ENCODE measurements around the gene EGFL7. TPM values are rescaled to one million over a fixed set of nuclear protein-coding genes. Genes with fewer than 3 reads are reported as not detected.

The EGFL7 gene
- total RNA-seq, 5 donors from 2014 or later (not counting 1 experiment from before 2014, with no cell fraction given) = 0.43 to 1.9 (median 1.1) TPM

DNA sequence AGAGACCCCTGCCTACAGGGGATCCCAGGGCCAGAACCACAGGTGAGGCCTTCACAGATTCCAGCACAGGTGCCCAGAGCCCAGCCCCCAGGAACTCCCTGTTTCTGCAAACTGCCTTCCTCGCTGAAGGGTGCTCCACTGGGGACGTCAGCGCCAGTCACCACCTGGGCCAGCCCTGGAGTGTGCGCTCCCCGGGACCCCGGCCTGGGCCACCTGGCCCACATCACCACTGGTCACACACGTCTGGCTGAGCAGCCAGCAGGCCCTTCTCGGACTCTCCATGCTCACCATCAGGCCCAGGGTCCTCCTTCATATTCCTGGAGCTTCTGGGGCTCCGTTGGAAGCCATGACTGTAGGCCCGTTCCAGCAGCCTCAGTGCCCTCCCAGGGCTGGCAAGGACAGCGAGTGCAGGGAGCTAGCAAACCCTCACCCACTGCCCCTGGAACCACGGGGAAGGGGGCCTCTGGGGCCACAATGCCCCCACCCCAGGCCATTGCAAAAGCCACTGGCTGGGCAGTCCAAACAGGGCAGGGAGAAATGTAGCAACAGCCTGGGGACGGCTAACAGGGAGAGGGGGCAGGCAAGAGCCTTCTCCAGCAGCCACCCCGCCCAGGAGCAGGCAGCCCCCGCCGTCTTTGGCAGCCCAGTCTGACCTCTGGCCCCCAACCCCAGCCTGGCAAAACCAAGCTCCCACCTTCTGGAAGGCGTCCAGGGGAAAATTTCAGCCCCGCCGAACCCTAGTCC, 23.2 kb downstream of the EGFL7 start:
- 80% methylated on average over 13 of the region's 19 CpGs for WGBS (ENCODE audit: insufficient coverage)
- no peaks in the 10 kb centered on the region for H3K36me3 ChIP-seq (ENCODE audit: control insufficient read depth in 2 of 2, extremely low read depth in 1 of 2, insufficient read depth in 1 of 2, low read length in 1 of 2)
- DNase-seq (no peak), ATAC-seq (replicated peaks in 1 of 4) (no peak)
- no peak overlapping the region for H3K27ac ChIP-seq (ENCODE audit: low read length)
- H3K4me3 ChIP-seq (ENCODE audit: control insufficient read depth in 1 of 2, extremely low read depth in 1 of 2, low read length in 1 of 2) = peak overlapping the region; percentile 66 to 72
- POLR2A ChIA-PET = no interaction called here
- Mint-ChIP-seq H3K27ac (peak overlapping the region in 1 of 2 donors; percentile 39), H3K9me3 (no peaks in the 10 kb centered on the region), H3K4me1 (peaks cover 2 to 8% (median 6%) of the 10 kb centered on the region in 3 donors), H3K36me3 (no peaks in the 10 kb centered on the region), H3K4me3 (peak overlapping the region; percentile 71 to 76 (median 72)), H3K27me3 (peaks cover 0 to 7% of the 10 kb centered on the region in 2 donors)
- H3K4me1 ChIP-seq (ENCODE audit: control insufficient read depth in 1 of 2, extremely low read depth in 1 of 2, insufficient read depth in 2 of 2, low read length in 2 of 2) = peaks cover 0 to 20% of the 10 kb centered on the region in 2 experiments
- CTCF ChIA-PET = interaction anchor here in 1 of 2 donors (0.6 kb wide), 1 partner anchor 30 kb away, joined by 4 read pairs; no protein-coding TSS in a partner anchor
- H3K27me3 ChIP-seq (replicated peaks in 1 of 2; ENCODE audit: control insufficient read depth in 2 of 2, extremely low read depth in 1 of 2, insufficient read depth in 2 of 2, low read length in 1 of 2) = peaks cover 0 to 11% of the 10 kb centered on the region in 2 experiments
- no peaks in the 10 kb centered on the region for H3K9me3 ChIP-seq

DNA sequence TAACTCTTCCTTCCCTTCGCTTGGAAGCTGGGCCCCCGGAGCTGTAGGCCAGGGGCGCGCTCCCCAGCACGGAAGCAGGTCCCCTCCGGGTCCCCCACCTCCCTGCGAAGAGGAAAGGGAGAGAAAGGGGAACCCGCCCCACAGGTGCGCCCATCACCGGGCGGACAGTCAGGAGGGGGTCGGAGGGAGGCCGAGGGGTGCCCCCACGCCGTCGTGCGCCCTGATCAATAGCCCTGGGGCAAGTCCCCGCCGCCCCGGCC, 23.7 kb downstream of the EGFL7 start:
- Mint-ChIP-seq H3K4me3 (peak overlapping the region; percentile 71 to 76 (median 72)), H3K9me3 (no peaks in the 10 kb centered on the region), H3K27ac (no peak overlapping the region), H3K4me1 (peaks cover 2 to 8% (median 6%) of the 10 kb centered on the region in 3 donors), H3K27me3 (peaks cover 0 to 7% of the 10 kb centered on the region in 2 donors), H3K36me3 (no peaks in the 10 kb centered on the region)
- Histone ChIP-seq H3K27me3 (replicated peaks in 1 of 2; ENCODE audit: control insufficient read depth in 2 of 2, extremely low read depth in 1 of 2, insufficient read depth in 2 of 2, low read length in 1 of 2) (peaks cover 0 to 16% of the 10 kb centered on the region in 2 experiments), H3K9me3 (no peaks in the 10 kb centered on the region), H3K4me3 (ENCODE audit: control insufficient read depth in 1 of 2, extremely low read depth in 1 of 2, low read length in 1 of 2) (peak overlapping the region; percentile 66 to 72), H3K36me3 (ENCODE audit: control insufficient read depth in 2 of 2, extremely low read depth in 1 of 2, insufficient read depth in 1 of 2, low read length in 1 of 2) (no peaks in the 10 kb centered on the region), H3K4me1 (ENCODE audit: control insufficient read depth in 1 of 2, extremely low read depth in 1 of 2, insufficient read depth in 2 of 2, low read length in 2 of 2) (peaks cover 0 to 20% of the 10 kb centered on the region in 2 experiments), H3K27ac (ENCODE audit: low read length) (no peak overlapping the region)
- WGBS (ENCODE audit: insufficient coverage) = 1% methylated on average over 13 of the region's 20 CpGs
- no peak for DNase-seq
- POLR2A ChIA-PET = no interaction called here
- CTCF ChIA-PET = no interaction called here
- ATAC-seq (replicated peaks in 1 of 4) = no peak

DNA sequence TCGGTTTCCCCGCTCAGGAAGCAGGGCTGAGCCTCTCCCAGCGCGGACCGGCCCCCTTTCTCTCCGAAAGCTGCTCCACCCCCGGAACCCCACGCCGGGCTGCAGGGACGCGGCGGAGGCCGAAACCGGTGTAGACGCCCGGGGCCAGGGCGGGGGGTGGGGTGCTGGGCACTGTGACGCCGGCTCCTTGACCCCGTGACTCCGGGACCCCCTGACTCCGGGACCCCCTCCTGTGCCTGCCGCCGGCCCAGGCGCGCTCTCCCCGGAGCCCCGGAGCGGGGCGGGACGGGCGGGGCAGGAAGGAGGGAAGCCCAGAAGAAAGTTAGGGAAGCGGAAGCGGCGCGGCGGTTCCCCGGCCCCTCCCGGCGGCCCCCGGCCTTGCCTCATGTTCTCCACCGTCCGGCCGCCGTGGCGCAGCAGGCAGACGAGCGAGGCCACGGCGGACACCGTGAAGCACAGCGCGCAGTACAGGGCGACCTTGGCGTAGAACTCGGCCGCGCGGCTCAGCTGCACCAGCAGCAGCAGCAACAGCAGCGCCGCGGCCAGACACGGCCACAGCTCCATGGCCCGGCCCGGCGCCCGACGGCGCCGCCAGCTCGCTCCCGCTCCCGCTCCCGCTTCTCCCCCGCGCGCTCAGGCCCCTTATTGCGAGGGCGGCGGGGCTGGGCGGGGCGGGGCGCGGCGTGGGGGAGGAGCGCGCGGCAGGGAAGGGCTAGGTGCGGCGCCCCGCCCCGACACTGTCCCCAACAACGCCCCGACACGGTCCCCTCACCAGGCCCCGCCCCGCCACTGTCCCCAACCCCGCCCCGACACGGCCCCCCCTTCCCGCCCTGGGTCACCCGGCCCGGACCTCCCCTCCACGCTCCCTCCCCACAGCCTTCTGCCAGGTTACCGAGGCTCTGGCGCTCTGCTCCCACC, 24.3 kb downstream of the EGFL7 start, which contains the start of gene AGPAT2:
Gene AGPAT2 (minus strand): TSS at position 664 of the 918 bp plus-strand sequence. CDS start 100 bp downstream, at position 564.
- CTCF ChIA-PET = no interaction called here

DNA sequence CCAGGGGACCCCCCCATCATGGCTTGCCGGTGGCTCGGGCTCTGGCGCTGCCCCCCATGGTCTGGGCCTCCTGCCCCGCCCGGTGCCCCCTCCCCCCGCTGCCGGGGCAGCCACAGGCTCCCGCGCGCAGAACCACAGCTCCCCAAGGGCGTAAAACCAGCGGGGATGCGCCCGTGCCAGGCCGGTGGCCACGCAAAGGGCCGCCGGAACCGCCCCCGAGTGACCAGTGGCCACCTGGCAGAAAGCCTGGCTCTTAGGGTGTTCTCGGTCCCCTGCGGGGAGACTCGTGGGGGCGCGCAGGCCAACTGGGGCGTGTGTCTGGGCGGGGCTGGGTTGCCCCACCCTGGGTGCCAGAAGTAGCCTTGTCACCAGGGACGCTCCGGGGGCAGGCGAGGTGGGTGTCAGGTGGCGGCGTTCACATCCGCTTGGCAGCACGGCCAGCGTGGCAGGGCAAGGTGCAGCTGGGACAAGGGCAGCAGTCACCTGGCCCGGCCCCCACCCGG, 25.1 kb downstream of the EGFL7 start:
- no peak overlapping the region for H3K27ac Mint-ChIP-seq
- 13% methylated on average over 34 of the region's 37 CpGs for WGBS (ENCODE audit: insufficient coverage)
- H3K4me1 ChIP-seq (ENCODE audit: control insufficient read depth in 1 of 2, extremely low read depth in 1 of 2, insufficient read depth in 2 of 2, low read length in 2 of 2) = peaks cover 0 to 20% of the 10 kb centered on the region in 2 experiments
- H3K27me3 Mint-ChIP-seq = peaks cover 0 to 8% of the 10 kb centered on the region in 2 donors
- H3K4me3 Mint-ChIP-seq = peak overlapping the region; percentile 21 to 54 (median 32)
- ATAC-seq (replicated peaks in 1 of 4) (no peak), DNase-seq (no peak)
- no peaks in the 10 kb centered on the region for H3K36me3 Mint-ChIP-seq
- H3K9me3 Mint-ChIP-seq = no peaks in the 10 kb centered on the region
- peaks cover 0 to 23% of the 10 kb centered on the region in 2 experiments for H3K27me3 ChIP-seq (replicated peaks in 1 of 2; ENCODE audit: control insufficient read depth in 2 of 2, extremely low read depth in 1 of 2, insufficient read depth in 2 of 2, low read length in 1 of 2)
- H3K4me1 Mint-ChIP-seq = peaks cover 2 to 8% (median 6%) of the 10 kb centered on the region in 3 donors
- H3K36me3 ChIP-seq (ENCODE audit: control insufficient read depth in 2 of 2, extremely low read depth in 1 of 2, insufficient read depth in 1 of 2, low read length in 1 of 2) = no peaks in the 10 kb centered on the region
- no peak overlapping the region for H3K27ac ChIP-seq (ENCODE audit: low read length)
- peak overlapping the region in 1 of 2 donors; percentile 10 for H3K4me3 ChIP-seq (ENCODE audit: control insufficient read depth in 1 of 2, extremely low read depth in 1 of 2, low read length in 1 of 2)
- CTCF ChIA-PET = interaction anchor here in 1 of 2 donors (1.1 kb wide), 1 partner anchor 202 kb away, joined by 4 read pairs; no protein-coding TSS in a partner anchor
- POLR2A ChIA-PET = no interaction called here
- no peaks in the 10 kb centered on the region for H3K9me3 ChIP-seq

More for the DNA sequence above, 24.3 kb downstream of the EGFL7 start, which contains the start of gene AGPAT2:
- ATAC-seq (replicated peaks in 1 of 4) (peak; percentile 82 to 90 (median 86)), DNase-seq (peak in 31 of 35 experiments; percentile 14 to 71 (median 40))
- H3K36me3 ChIP-seq (ENCODE audit: control insufficient read depth in 2 of 2, extremely low read depth in 1 of 2, insufficient read depth in 1 of 2, low read length in 1 of 2) = no peaks in the 10 kb centered on the region
- Mint-ChIP-seq H3K4me1 (peaks cover 2 to 8% (median 6%) of the 10 kb centered on the region in 3 donors), H3K4me3 (peak within 1 kb of the TSS; percentile 71 to 76 (median 72)), H3K27me3 (peaks cover 0 to 7% of the 10 kb centered on the region in 2 donors), H3K36me3 (no peaks in the 10 kb centered on the region), H3K9me3 (no peaks in the 10 kb centered on the region), H3K27ac (peak within 1 kb of the TSS in 1 of 2 donors; percentile 39)
- POLR2A ChIA-PET = no interaction called here
- WGBS (ENCODE audit: insufficient coverage) = under 1% methylated on average over 78 of the region's 106 CpGs
- no peak within 1 kb of the TSS for H3K27ac ChIP-seq (ENCODE audit: low read length)
- peak within 1 kb of the TSS; percentile 66 to 72 for H3K4me3 ChIP-seq (ENCODE audit: control insufficient read depth in 1 of 2, extremely low read depth in 1 of 2, low read length in 1 of 2)
- no peaks in the 10 kb centered on the region for H3K9me3 ChIP-seq
- H3K4me1 ChIP-seq (ENCODE audit: control insufficient read depth in 1 of 2, extremely low read depth in 1 of 2, insufficient read depth in 2 of 2, low read length in 2 of 2) = peaks cover 0 to 20% of the 10 kb centered on the region in 2 experiments
- H3K27me3 ChIP-seq (replicated peaks in 1 of 2; ENCODE audit: control insufficient read depth in 2 of 2, extremely low read depth in 1 of 2, insufficient read depth in 2 of 2, low read length in 1 of 2) = peaks cover 0 to 20% of the 10 kb centered on the region in 2 experiments

DNA sequence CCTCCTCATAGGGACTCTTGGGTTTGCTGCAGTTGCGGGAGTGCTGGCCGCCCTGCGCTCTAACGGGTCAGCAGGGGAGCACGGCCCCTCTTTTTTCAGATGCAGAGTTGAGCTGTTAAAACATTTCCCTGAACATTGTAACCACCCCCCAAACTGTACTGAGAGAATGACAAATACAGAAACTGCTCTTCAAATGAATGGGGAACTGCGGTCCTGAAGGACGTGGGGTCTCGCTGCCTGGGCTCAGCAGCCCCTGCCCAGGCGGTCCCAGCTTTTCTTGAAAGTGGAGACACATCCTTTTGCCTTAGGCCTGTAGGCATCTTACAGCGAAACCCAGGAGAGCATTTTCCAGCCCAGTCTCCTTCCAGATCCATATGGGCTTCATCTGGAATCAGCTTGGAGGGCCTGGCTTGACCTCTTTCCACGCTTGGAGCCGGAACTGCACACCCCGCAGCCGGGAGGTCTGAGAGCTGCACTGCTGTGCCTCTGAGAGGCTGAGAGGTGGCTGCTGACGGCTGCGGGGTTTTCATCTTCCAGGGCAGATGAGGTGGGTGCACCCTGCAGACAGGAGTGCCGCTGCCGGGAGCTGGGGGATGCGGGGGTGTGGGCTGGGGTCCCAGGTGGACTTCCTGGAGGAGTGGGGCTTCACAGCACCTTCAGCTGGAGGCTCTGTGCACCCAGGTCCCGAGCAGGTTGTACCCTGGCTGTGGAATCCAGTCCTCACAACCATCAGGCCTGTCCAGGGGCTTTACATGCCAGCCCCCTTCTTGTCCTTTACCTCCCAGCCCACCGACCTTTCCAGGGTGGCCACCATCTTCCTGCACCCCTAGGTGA, 25.8 kb downstream of the EGFL7 start:
- DNase-seq (no peak), ATAC-seq (replicated peaks in 1 of 4) (no peak)
- no peaks in the 10 kb centered on the region for H3K36me3 ChIP-seq (ENCODE audit: control insufficient read depth in 2 of 2, extremely low read depth in 1 of 2, insufficient read depth in 1 of 2, low read length in 1 of 2)
- H3K4me3 Mint-ChIP-seq = peak overlapping the region; percentile 32 to 54 (median 47)
- H3K4me3 ChIP-seq (ENCODE audit: control insufficient read depth in 1 of 2, extremely low read depth in 1 of 2, low read length in 1 of 2) = no peak overlapping the region
- POLR2A ChIA-PET = no interaction called here
- H3K27me3 ChIP-seq (replicated peaks in 1 of 2; ENCODE audit: control insufficient read depth in 2 of 2, extremely low read depth in 1 of 2, insufficient read depth in 2 of 2, low read length in 1 of 2) = peaks cover 0 to 29% of the 10 kb centered on the region in 2 experiments
- H3K4me1 ChIP-seq (ENCODE audit: control insufficient read depth in 1 of 2, extremely low read depth in 1 of 2, insufficient read depth in 2 of 2, low read length in 2 of 2) = peaks cover 0 to 20% of the 10 kb centered on the region in 2 experiments
- no peak overlapping the region for H3K27ac ChIP-seq (ENCODE audit: low read length)
- H3K27ac Mint-ChIP-seq = peak overlapping the region in 1 of 2 donors; percentile 22
- H3K36me3 Mint-ChIP-seq = no peaks in the 10 kb centered on the region
- H3K4me1 Mint-ChIP-seq = peaks cover 2 to 8% (median 6%) of the 10 kb centered on the region in 3 donors
- peaks cover 0 to 15% of the 10 kb centered on the region in 2 donors for H3K27me3 Mint-ChIP-seq
- no peaks in the 10 kb centered on the region for H3K9me3 ChIP-seq
- 69% methylated on average over 13 of the region's 21 CpGs for WGBS (ENCODE audit: insufficient coverage)
- H3K9me3 Mint-ChIP-seq = no peaks in the 10 kb centered on the region
- CTCF ChIA-PET = interaction anchor here in 1 of 2 donors (1.1 kb wide), 1 partner anchor 202 kb away, joined by 4 read pairs; no protein-coding TSS in a partner anchor

All from T-cell (primary cell).